SK-N-MC (cell line): Measurements from ENCODE around the gene LTA4H.

Source experiments
- DNase-seq: peaks from one replicate; pipeline ENCODE4 v3.0.0-alpha.2; 2011; ENCODE audit warnings: low read depth, low spot score
- H3K27ac ChIP-seq: fragments of 200-600 bp; sonication (generic); 2 replicates; pipeline ENCODE4 v1.5.1; 2016; ENCODE audit warnings: mixed run types
- H3K36me3 ChIP-seq: fragments of 200-600 bp; sonication (generic); 2 replicates; pipeline ENCODE4 v1.6.1; 2017; ENCODE audit warnings: antibody characterized with exemption, low read length, mixed read lengths; ENCODE audit not compliant: insufficient read depth
- H3K4me3 ChIP-seq: fragments of 200-600 bp; sonication (generic); 2 replicates; pipeline ENCODE4 v1.5.1; 2016
- H3K9ac ChIP-seq: fragments of 200-600 bp; sonication (generic); 2 replicates; pipeline ENCODE4 v1.8.0; 2017; ENCODE audit warnings: mixed run types, mixed read lengths; ENCODE audit not compliant: insufficient read length
- H3K9me3 ChIP-seq: fragments of 200-600 bp; sonication (generic); 2 replicates; pipeline ENCODE4 v1.6.1; 2017; ENCODE audit warnings: low read depth, mild to moderate bottlenecking, antibody characterized with exemption, low read length, moderate library complexity, mixed read lengths
- EZH2 ChIP-seq: fragments of 200-600 bp; sonication (generic); IDR thresholded peaks from one replicate; pipeline ENCODE4 v1.6.1; 2017; ENCODE audit warnings: antibody characterized with exemption
- FOXP2 ChIP-seq: optimal IDR thresholded peaks from 2 replicates; pipeline ENCODE3; 2011; ENCODE audit warnings: mild to moderate bottlenecking, moderate library complexity; ENCODE audit not compliant: insufficient read depth; ENCODE audit errors: extremely low read length, control extremely low read depth
- POLR2AphosphoS5 ChIP-seq: IDR thresholded peaks from 2 replicates; pipeline ENCODE4 v1.6.1; 2012; ENCODE audit warnings: mild to moderate bottlenecking, low read depth, low read length, borderline replicate concordance

Gene LTA4H

DNA sequence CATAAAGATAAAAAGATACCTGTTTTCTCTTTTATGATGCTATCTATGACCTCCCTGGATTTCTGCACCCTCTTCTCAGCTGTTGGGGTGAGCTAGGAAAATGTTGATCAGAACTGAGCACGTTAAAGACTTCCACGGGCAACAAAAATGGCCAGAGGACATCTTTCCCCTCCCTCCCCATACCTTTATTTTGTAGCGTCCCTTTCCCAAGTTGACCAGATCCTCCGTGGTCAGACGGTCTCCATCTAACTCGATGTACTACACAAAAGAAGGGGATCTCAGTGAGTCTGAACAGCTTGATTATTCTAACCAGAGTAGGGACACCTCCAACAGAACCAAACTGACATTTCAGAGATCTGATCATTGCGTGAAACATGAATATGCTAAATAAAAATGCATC is 41.5 kb downstream of the LTA4H start:
- no peak overlapping the region for H3K9ac ChIP-seq
- no peak for DNase-seq
- H3K4me3 ChIP-seq, result no peak overlapping the region

DNA sequence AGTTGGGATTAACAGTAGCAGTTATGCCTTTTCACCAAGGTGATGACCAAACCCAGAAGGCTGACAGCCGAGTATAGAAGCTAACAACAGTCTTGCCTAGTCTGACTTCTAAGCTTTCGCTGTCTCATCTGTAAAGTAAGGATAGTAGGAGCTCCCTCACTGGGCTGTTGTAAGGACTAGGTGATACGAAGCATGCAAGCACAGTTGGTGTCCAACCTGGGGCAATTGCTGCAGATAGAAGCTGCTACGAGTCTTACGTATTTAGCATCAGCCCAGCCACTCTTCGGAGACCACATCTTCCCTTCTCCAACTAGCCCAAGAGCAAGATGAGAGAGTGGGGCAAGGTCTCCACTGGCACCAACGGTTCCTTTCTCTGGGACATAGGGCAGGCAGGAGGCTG is 45.3 kb downstream of the LTA4H start:
- H3K27ac ChIP-seq, result no peak overlapping the region
- H3K36me3 ChIP-seq, result no peaks in the 10 kb centered on the region
- H3K9me3 ChIP-seq, result no peaks in the 10 kb centered on the region
- H3K9ac ChIP-seq, result no peak overlapping the region
- H3K4me3 ChIP-seq, result no peak overlapping the region
- no peak for DNase-seq
- TF ChIP-seq EZH2 (no peak), FOXP2 (no peak), POLR2AphosphoS5 (no peak)

More for the DNA sequence above, 41.5 kb downstream of the LTA4H start:
- H3K27ac ChIP-seq, result no peak overlapping the region
- TF ChIP-seq EZH2 (no peak), POLR2AphosphoS5 (no peak), FOXP2 (no peak)
- no peaks in the 10 kb centered on the region for H3K9me3 ChIP-seq
- no peaks in the 10 kb centered on the region for H3K36me3 ChIP-seq

DNA sequence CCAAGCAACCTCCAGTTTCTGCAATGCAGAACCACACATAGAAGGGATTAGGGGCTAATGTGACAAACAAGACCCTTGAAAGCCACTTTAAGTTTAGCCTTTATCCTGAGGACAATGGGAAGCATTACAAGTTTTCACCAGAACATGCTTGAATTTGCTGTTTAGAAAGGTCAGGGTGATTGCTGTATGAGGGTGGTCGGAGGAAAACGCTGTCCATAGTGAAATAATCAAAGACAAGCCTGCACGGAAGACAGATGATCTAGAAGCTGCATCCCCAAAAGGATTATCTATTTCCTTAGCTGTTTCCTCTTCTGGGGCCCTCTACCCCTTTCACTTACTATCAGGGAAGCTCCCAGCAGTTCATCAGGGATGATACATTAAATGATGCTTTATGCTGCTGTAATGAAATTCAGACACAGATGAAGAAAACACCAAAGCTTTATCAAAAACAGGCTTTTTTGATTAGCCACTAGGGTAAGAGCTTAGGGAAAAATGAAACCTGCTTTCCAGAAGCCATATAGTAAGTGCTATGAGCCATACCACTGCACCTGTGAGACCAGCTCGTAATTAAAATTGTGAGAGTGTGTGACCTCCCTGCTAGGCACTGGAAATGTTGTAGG is 45.8 kb downstream of the LTA4H start:
- Histone ChIP-seq H3K9ac (no peak overlapping the region), H3K27ac (no peak overlapping the region), H3K4me3 (no peak overlapping the region), H3K36me3 (no peaks in the 10 kb centered on the region), H3K9me3 (no peaks in the 10 kb centered on the region)
- TF ChIP-seq FOXP2, result no peak
- no peak for TF ChIP-seq EZH2
- no peak for TF ChIP-seq POLR2AphosphoS5
- DNase-seq, result no peak

DNA sequence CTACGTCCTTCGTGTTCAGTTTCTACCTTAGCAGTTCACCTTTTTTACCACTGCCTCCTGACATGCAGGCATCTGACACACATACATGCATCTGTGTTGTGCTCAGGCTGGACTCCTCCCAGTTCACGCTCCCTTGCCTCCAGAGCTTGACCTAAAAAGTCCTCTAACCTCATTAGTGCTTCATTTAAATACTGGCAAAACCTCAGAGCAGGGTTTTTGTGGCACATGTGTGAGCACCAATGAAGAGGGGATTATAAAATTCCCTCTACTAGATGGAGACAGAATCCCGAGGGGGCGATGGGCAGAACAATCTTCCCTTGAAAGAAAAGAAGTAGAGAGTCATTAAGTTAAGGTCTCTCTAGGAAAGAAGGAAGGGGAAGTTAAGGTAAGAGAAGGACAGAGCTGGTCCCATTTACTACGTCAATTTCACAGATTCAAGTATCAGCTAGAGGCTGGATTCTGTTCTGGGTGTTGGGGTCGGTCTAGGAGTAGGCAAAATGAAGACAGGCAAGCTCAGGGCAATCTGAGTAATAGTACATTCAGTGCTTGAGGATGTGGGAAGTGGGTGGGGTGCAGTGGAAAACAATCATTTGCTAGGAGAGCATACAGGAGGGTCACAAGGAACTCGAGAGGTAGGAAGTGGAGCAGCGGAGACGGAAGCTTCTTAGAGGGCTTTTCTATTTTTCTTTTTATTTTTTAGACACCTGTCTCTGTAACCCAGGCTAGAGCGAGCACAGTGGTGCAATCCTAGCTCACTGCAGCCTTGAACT is 46.7 kb downstream of the LTA4H start:
- Histone ChIP-seq H3K4me3 (no peak overlapping the region), H3K9me3 (no peaks in the 10 kb centered on the region), H3K36me3 (no peaks in the 10 kb centered on the region), H3K27ac (no peak overlapping the region), H3K9ac (no peak overlapping the region)
- no peak for DNase-seq
- TF ChIP-seq EZH2 (no peak), FOXP2 (no peak), POLR2AphosphoS5 (no peak)

DNA sequence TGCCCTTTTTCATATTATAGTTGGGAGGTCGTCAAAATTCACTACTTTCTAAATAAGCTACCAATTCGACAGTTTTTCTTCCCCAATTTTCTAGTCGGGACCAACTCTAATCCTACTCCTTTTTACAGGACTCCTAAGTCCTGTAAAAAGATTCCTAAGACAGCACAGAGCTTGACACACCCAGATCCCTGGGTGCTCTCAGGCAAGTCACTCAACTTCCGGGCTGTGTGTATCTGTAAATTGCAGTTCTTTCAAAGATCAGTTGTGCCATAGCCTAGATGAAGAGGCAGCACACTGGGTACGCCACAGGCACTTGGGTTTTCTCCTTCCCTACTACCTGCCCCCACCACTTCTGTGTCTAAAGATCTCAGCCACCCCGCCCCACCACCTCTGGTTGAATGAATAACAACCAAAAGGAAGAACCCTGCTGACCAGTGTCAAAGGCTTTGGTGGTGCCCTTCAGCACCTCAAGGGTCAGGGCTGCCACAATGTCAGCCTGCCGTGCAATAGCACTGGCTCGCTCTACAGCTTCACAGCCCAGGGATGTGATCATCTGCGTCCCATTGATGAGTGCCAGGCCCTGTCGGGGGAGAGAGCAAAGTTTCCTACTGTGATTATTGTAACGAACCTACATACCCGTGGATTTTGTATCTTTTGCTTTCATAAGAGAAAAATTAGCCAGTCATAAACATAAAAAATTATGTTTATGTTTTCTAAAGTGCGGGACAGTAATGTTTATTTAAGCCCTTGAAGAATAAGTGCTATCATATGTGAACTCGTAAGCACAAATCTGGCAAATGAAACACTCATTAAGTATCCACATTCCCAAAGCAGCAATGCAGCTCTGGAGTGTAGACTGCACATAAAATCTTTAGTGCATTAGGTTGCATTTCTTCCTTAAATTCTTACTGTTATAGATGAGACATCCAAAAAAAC is 48.5 kb downstream of the LTA4H start:
- TF ChIP-seq POLR2AphosphoS5, result no peak
- TF ChIP-seq FOXP2, result no peak
- no peak for TF ChIP-seq EZH2
- Histone ChIP-seq H3K9ac (no peak overlapping the region), H3K27ac (no peak overlapping the region), H3K36me3 (no peaks in the 10 kb centered on the region), H3K4me3 (no peak overlapping the region), H3K9me3 (no peaks in the 10 kb centered on the region)
- DNase-seq, result no peak

DNA sequence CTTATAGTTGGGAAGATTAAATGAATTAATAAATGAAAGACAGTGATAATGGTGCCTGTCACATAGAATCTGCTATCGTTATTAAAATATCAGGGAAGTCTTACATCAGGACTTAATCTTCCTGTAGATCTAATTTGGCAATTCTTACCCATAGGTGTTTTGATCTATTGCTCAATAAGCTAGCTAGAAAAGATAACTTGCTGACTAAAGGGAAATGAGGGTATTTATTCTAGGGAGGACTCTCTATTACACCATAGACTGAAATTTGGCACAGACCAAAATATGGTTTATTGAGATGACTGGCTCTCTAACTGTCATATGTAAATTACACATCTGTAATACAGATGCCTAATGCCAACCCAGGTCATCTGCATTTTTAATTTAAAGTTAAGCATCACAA is 50.7 kb downstream of the LTA4H start:
- DNase-seq, result no peak
- no peak overlapping the region for H3K9ac ChIP-seq
- H3K9me3 ChIP-seq, result no peaks in the 10 kb centered on the region
- H3K36me3 ChIP-seq, result no peaks in the 10 kb centered on the region
- TF ChIP-seq POLR2AphosphoS5 (no peak), FOXP2 (no peak), EZH2 (no peak)
- no peak overlapping the region for H3K4me3 ChIP-seq
- H3K27ac ChIP-seq, result no peak overlapping the region

DNA sequence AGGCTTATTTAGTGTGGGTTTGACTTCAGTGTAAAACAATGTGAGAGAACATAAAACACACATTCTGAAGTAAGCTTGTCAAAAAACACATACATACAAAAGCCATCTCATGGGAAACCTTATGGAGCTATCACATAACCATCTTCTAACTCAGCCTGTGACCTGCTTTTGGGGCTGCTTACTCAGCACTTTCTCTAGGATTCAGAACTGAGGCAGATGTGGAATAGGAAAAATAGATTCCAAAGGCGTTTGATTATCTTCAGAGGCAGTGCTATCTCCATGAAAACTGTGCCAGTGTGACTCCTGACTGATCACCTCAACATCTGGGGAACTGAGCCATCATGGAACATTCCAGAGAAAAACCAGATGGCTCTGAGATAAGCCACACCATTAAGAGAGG is 52.8 kb downstream of the LTA4H start:
- TF ChIP-seq FOXP2, result no peak
- no peak for TF ChIP-seq POLR2AphosphoS5
- no peak for TF ChIP-seq EZH2
- no peak for DNase-seq
- no peaks in the 10 kb centered on the region for H3K9me3 ChIP-seq
- H3K9ac ChIP-seq, result no peak overlapping the region
- no peak overlapping the region for H3K4me3 ChIP-seq
- no peaks in the 10 kb centered on the region for H3K36me3 ChIP-seq
- no peak overlapping the region for H3K27ac ChIP-seq

DNA sequence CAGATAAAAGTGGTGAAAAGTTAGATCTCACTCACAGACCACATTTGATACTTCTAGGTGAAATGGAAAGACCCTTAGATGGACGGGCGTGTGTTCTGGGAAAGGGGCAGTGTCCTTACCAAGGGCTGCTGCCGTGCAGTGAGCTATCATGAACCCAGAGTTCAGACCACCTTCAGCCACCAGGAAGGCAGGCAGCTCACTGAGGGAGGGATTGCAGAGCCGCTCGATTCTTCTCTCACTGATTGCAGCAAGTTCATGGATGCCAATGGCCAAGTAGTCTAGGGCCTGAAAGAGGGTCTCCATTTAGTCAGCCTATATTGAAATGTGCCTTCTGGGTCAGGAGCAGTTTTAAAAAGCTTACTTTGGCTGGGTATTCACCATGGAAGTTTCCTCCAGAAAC is 55.0 kb downstream of the LTA4H start:
- H3K9ac ChIP-seq, result no peak overlapping the region
- H3K9me3 ChIP-seq, result no peaks in the 10 kb centered on the region
- H3K4me3 ChIP-seq, result no peak overlapping the region
- TF ChIP-seq POLR2AphosphoS5 (no peak), FOXP2 (no peak), EZH2 (no peak)
- no peak overlapping the region for H3K27ac ChIP-seq
- no peaks in the 10 kb centered on the region for H3K36me3 ChIP-seq
- no peak for DNase-seq
